Mesendoderm (in vitro differentiated cells): Measurements from ENCODE around the gene MTR.

Experiments
- DNase-seq: peaks from one replicate; pipeline ENCODE4 v3.0.0; 2013
- H2AK5ac ChIP-seq: 2 replicates; pipeline ENCODE4 v1.6.1; 2013; ENCODE audit warnings: low read length, inconsistent platforms
- H2BK120ac ChIP-seq: 2 replicates; pipeline ENCODE4 v1.6.1; 2013; ENCODE audit warnings: low read depth, mild to moderate bottlenecking, low read length, moderate library complexity, mixed read lengths
- H2BK15ac ChIP-seq: replicated peaks from 2 replicates; pipeline ENCODE4 v1.6.1; 2013; ENCODE audit warnings: low read depth, mild to moderate bottlenecking, moderate library complexity
- H2BK5ac ChIP-seq: 2 replicates; pipeline ENCODE4 v1.6.1; 2013; ENCODE audit warnings: low read length, inconsistent platforms
- H3K18ac ChIP-seq: 2 replicates; pipeline ENCODE4 v1.6.1; 2013; ENCODE audit warnings: mild to moderate bottlenecking, low read length, mixed read lengths
- H3K23ac ChIP-seq: one replicate; pipeline ENCODE4 v1.6.1; 2013; ENCODE audit warnings: low read length
- H3K27ac ChIP-seq: 2 replicates; pipeline ENCODE4 v1.5.1; 2013; ENCODE audit warnings: low read depth, mild to moderate bottlenecking, inconsistent platforms, low read length, moderate library complexity
- H3K27me3 ChIP-seq: 2 replicates; pipeline ENCODE4 v1.6.1; 2013; ENCODE audit warnings: low read length, control low read depth, mild to moderate bottlenecking, inconsistent platforms; ENCODE audit not compliant: insufficient read depth, poor library complexity
- H3K36me3 ChIP-seq: 2 replicates; pipeline ENCODE4 v1.6.1; 2013; ENCODE audit warnings: low read length, inconsistent platforms; ENCODE audit not compliant: control insufficient read depth, insufficient read depth
- H3K4ac ChIP-seq: one replicate; pipeline ENCODE4 v1.6.1; 2013; ENCODE audit warnings: low read depth, mild to moderate bottlenecking, low read length, moderate library complexity
- H3K4me1 ChIP-seq: 2 replicates; pipeline ENCODE4 v1.6.1; 2013; ENCODE audit warnings: low read depth, low read length, inconsistent platforms; ENCODE audit not compliant: control insufficient read depth
- H3K4me2 ChIP-seq: 2 replicates; pipeline ENCODE4 v1.6.1; 2013; ENCODE audit warnings: low read length
- H3K4me3 ChIP-seq: 2 replicates; pipeline ENCODE4 v1.5.1; 2013; ENCODE audit warnings: mild to moderate bottlenecking, low read length
- H3K56ac ChIP-seq: one replicate; pipeline ENCODE4 v1.6.1; 2013; ENCODE audit warnings: low read length
- H3K79me1 ChIP-seq: 2 replicates; pipeline ENCODE4 v1.6.1; 2013; ENCODE audit warnings: low read length, inconsistent platforms
- H3K79me2 ChIP-seq: 2 replicates; pipeline ENCODE4 v1.6.1; 2013; ENCODE audit warnings: mild to moderate bottlenecking, low read length; ENCODE audit not compliant: control insufficient read depth, insufficient read depth
- H3K9ac ChIP-seq: 2 replicates; pipeline ENCODE4 v1.6.1; 2013; ENCODE audit warnings: low read length, inconsistent platforms
- H4K5ac ChIP-seq: one replicate; pipeline ENCODE4 v1.6.1; 2013; ENCODE audit warnings: low read length
- H4K8ac ChIP-seq: one replicate; pipeline ENCODE4 v1.6.1; 2013; ENCODE audit warnings: low read depth, mild to moderate bottlenecking, control low read depth, low read length, moderate library complexity
- WGBS: extraction: QIAGEN DNeasy Blood & Tissue Kit; methylation state at CpG from one replicate; pipeline ENCODE4 v1.1.7; 2013; ENCODE audit warnings: low lambda C conversion rate, missing lambda C conversion rate; ENCODE audit not compliant: insufficient coverage; ENCODE audit errors: extremely low coverage; 5-methylcytosine and 5-hydroxymethylcytosine counted together

The MTR gene

DNA sequence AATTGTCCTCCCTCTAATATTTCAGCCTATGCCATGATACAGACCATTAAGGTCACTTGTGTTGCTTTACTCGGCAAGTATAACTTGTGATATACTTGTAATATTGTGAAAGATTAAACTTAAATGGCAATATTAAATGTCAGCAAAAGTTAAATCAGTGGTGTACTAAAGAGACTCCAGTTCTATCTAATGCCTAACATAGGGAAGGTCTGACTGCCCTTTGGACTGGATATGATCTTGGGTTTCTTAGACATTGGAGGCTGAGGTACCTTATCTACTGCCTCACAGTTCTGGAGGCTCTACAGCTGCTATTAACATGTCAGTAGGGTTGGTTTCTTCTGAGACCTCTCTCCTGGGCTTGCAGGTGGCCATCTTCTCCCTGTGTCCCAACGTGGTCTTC is 119.3 kb downstream of the MTR start:
- H3K27me3 ChIP-seq = no peaks in the 10 kb centered on the region
- no peak overlapping the region for H3K27ac ChIP-seq
- no peak overlapping the region for H3K23ac ChIP-seq
- no peaks in the 10 kb centered on the region for H3K36me3 ChIP-seq
- no peak overlapping the region for H4K5ac ChIP-seq
- H2BK5ac ChIP-seq = no peak overlapping the region
- no peak overlapping the region for H3K56ac ChIP-seq
- H2BK120ac ChIP-seq = no peak overlapping the region
- H3K4me1 ChIP-seq = no peaks in the 10 kb centered on the region
- no peak overlapping the region for H3K9ac ChIP-seq
- no peaks in the 10 kb centered on the region for H3K79me2 ChIP-seq
- H3K79me1 ChIP-seq = no peaks in the 10 kb centered on the region
- H3K4ac ChIP-seq = no peak overlapping the region
- H4K8ac ChIP-seq = no peak overlapping the region
- no peak for DNase-seq
- H3K18ac ChIP-seq = no peak overlapping the region
- WGBS = no CpG with 5 or more reads among the region's 2 CpGs
- no peak overlapping the region for H2AK5ac ChIP-seq
- H2BK15ac ChIP-seq = no peak overlapping the region
- H3K4me3 ChIP-seq = no peak overlapping the region
- H3K4me2 ChIP-seq = no peak overlapping the region

DNA sequence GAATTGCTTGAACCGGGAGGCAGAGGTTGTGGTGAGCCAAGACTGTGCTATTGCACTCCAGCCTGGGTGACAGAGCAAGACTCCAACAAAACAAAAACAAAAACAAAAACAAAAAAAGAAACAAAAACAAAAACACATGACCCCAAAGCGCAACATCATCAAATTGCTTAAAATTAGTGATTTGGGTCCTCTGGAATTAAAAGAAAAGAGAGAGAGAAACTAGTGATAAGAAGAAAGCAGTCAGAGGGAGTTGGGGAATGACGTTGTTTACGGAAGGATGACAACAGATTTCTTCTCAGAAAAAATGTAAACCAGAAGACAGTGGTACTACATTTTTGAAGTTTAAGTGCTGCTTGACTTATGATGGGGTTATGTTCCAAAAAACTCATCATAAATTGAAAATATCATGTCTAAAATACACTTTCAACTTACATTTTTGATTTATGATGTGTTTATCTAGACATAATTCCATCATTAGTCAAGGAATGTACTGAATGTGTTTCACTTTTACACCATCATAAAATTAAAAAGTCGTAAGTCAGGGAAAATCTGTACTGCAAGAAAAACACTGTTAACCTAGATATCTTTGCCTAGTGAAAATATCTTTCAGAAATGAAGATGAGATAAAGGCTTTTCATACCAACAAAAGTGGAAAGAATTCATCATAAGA is 121.2 kb downstream of the MTR start:
- H3K4me2 ChIP-seq = no peak overlapping the region
- no peak overlapping the region for H3K23ac ChIP-seq
- H4K8ac ChIP-seq = no peak overlapping the region
- H3K36me3 ChIP-seq = no peaks in the 10 kb centered on the region
- no peak overlapping the region for H2BK120ac ChIP-seq
- no peak overlapping the region for H3K56ac ChIP-seq
- H3K4me3 ChIP-seq = no peak overlapping the region
- no peaks in the 10 kb centered on the region for H3K79me2 ChIP-seq
- no peak overlapping the region for H2AK5ac ChIP-seq
- WGBS = 100% methylated on average over 1 of the region's 5 CpGs
- no peak overlapping the region for H3K4ac ChIP-seq
- no peak overlapping the region for H3K9ac ChIP-seq
- H3K4me1 ChIP-seq = no peaks in the 10 kb centered on the region
- DNase-seq = no peak
- H3K27ac ChIP-seq = no peak overlapping the region
- H2BK5ac ChIP-seq = no peak overlapping the region
- H2BK15ac ChIP-seq = no peak overlapping the region
- H3K79me1 ChIP-seq = no peaks in the 10 kb centered on the region
- H4K5ac ChIP-seq = no peak overlapping the region
- no peak overlapping the region for H3K18ac ChIP-seq
- H3K27me3 ChIP-seq = no peaks in the 10 kb centered on the region

DNA sequence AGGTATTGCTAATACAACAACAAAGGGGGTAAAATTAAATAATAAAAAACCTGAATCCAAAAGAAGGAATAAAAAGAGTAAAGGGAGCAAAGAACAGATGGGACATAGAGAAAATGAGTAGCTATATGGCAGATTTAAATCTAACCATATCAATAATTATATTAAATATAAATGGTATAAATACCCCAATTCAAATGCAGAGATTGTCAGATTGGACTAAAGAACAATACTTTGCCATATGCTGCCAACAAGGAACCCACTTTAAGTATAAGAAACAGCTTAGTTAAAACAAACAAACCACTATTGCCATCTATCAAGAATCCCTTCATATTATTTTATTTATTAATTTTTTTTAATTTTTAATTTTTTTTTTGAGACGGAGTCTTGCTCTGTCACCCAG is 122.4 kb downstream of the MTR start:
- no peak overlapping the region for H2BK120ac ChIP-seq
- H3K4me2 ChIP-seq = no peak overlapping the region
- no peaks in the 10 kb centered on the region for H3K79me2 ChIP-seq
- H3K79me1 ChIP-seq = no peaks in the 10 kb centered on the region
- H3K4me3 ChIP-seq = no peak overlapping the region
- no peak overlapping the region for H3K56ac ChIP-seq
- no peaks in the 10 kb centered on the region for H3K4me1 ChIP-seq
- no peak overlapping the region for H2BK15ac ChIP-seq
- no CpG with 5 or more reads among the region's 1 CpG for WGBS
- no peak overlapping the region for H3K18ac ChIP-seq
- H2BK5ac ChIP-seq = no peak overlapping the region
- no peaks in the 10 kb centered on the region for H3K27me3 ChIP-seq
- no peak overlapping the region for H4K8ac ChIP-seq
- no peaks in the 10 kb centered on the region for H3K36me3 ChIP-seq
- H3K27ac ChIP-seq = no peak overlapping the region
- no peak overlapping the region for H3K4ac ChIP-seq
- H3K9ac ChIP-seq = no peak overlapping the region
- no peak overlapping the region for H3K23ac ChIP-seq
- no peak for DNase-seq
- no peak overlapping the region for H2AK5ac ChIP-seq
- no peak overlapping the region for H4K5ac ChIP-seq

- Histone ChIP-seq H3K4me1 (no peaks in the 10 kb centered on the region), H3K27ac (no peak overlapping the region), H2BK120ac (no peak overlapping the region), H3K9ac (no peak overlapping the region), H3K79me1 (no peaks in the 10 kb centered on the region), H2BK5ac (no peak overlapping the region), H3K23ac (no peak overlapping the region), H3K18ac (no peak overlapping the region), H4K5ac (no peak overlapping the region), H3K4ac (no peak overlapping the region), H3K4me3 (no peak overlapping the region), H3K36me3 (no peaks in the 10 kb centered on the region), H3K79me2 (no peaks in the 10 kb centered on the region), H2AK5ac (no peak overlapping the region), H3K27me3 (no peaks in the 10 kb centered on the region), H4K8ac (no peak overlapping the region), H3K56ac (no peak overlapping the region), H2BK15ac (no peak overlapping the region), H3K4me2 (no peak overlapping the region)
- no CpG with 5 or more reads among the region's 3 CpGs for WGBS
- no peak for DNase-seq
Measured at GRCh38 chr1:236920286-236920894, 125.3 kb downstream of the MTR start.

DNA sequence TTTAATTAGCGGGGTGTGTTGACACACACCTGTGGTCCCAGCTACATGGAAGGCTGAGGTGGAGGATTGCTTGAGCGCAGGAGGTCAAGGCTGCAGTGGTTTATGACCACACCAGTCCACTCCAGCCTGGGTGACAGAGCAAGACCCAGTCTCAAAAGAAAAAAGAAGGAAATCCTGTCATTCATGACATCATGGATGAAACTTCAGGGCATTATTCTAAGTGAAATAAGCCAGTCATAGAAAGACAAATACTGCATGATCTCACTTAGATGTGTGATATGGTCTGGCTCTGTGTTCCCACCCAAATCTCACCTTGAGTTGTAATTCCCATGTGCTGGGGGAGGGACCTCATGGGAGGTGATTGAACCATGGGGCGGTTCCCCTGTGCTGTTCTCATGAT is 126.5 kb downstream of the MTR start:
- Histone ChIP-seq H4K5ac (no peak overlapping the region), H3K23ac (no peak overlapping the region), H2BK15ac (no peak overlapping the region), H3K4me1 (no peaks in the 10 kb centered on the region), H3K36me3 (no peaks in the 10 kb centered on the region), H2BK120ac (no peak overlapping the region), H3K27ac (no peak overlapping the region), H3K4me3 (no peak overlapping the region), H3K4ac (no peak overlapping the region), H3K4me2 (no peak overlapping the region), H3K9ac (no peak overlapping the region), H3K27me3 (no peaks in the 10 kb centered on the region), H3K79me1 (no peaks in the 10 kb centered on the region), H3K18ac (no peak overlapping the region), H3K79me2 (no peaks in the 10 kb centered on the region), H4K8ac (no peak overlapping the region), H2AK5ac (no peak overlapping the region), H2BK5ac (no peak overlapping the region), H3K56ac (no peak overlapping the region)
- WGBS = no CpG with 5 or more reads among the region's 3 CpGs
- no peak for DNase-seq

GRCh38 chr1:236922190-236922589 is 127.1 kb downstream of the MTR start:
- no peak overlapping the region for H2BK5ac ChIP-seq
- no peaks in the 10 kb centered on the region for H3K4me1 ChIP-seq
- no peak overlapping the region for H3K56ac ChIP-seq
- no peak overlapping the region for H3K18ac ChIP-seq
- no peak overlapping the region for H4K5ac ChIP-seq
- no peak overlapping the region for H3K23ac ChIP-seq
- H3K79me2 ChIP-seq = no peaks in the 10 kb centered on the region
- H2BK15ac ChIP-seq = no peak overlapping the region
- H3K27ac ChIP-seq = no peak overlapping the region
- no peaks in the 10 kb centered on the region for H3K27me3 ChIP-seq
- H3K4me3 ChIP-seq = no peak overlapping the region
- no peak overlapping the region for H3K4me2 ChIP-seq
- H3K4ac ChIP-seq = no peak overlapping the region
- no CpG with 5 or more reads among the region's 2 CpGs for WGBS
- H3K79me1 ChIP-seq = no peaks in the 10 kb centered on the region
- no peak overlapping the region for H2BK120ac ChIP-seq
- no peak overlapping the region for H3K9ac ChIP-seq
- H3K36me3 ChIP-seq = no peaks in the 10 kb centered on the region
- no peak overlapping the region for H4K8ac ChIP-seq
- DNase-seq = no peak
- no peak overlapping the region for H2AK5ac ChIP-seq
